ENCODE measurements around the gene LRRC46. TPM values are rescaled to one million over a fixed set of nuclear protein-coding genes. Genes with fewer than 3 reads are reported as not detected.
A peak's percentile ranks its signal among the peaks of the same experiment; 100 is the strongest.

Gene LRRC46
- total RNA-seq, 1 donor from 2014 or later, result 1.1 TPM

DNA sequence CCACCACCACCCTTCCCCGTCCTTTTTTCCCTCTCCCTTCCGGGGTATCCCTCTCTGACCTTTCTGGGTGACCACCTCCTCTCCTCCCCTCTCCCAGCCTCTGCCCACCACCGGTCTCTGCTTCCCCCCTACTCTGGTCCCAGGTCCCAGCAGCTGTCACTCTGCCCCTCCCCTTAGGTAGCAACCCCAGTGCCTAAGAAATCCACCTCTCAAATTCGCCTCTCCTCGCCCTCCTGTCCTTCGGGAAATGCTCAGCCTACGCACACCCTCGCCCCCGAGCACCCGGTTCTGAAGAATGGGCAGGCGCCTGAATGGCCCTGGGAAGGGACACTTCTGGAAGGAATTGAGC is 20.3 kb downstream of the LRRC46 start:
- ATAC-seq, result no peak
- Histone ChIP-seq H3K27me3 (peaks cover 85% of the 10 kb centered on the region), H3K27ac (no peak overlapping the region), H3K36me3 (no peaks in the 10 kb centered on the region), H3K4me3 (no peak overlapping the region), H3K9me3 (no peaks in the 10 kb centered on the region), H3K4me1 (peaks cover 19% of the 10 kb centered on the region)
- TF ChIP-seq, protein P1, sequence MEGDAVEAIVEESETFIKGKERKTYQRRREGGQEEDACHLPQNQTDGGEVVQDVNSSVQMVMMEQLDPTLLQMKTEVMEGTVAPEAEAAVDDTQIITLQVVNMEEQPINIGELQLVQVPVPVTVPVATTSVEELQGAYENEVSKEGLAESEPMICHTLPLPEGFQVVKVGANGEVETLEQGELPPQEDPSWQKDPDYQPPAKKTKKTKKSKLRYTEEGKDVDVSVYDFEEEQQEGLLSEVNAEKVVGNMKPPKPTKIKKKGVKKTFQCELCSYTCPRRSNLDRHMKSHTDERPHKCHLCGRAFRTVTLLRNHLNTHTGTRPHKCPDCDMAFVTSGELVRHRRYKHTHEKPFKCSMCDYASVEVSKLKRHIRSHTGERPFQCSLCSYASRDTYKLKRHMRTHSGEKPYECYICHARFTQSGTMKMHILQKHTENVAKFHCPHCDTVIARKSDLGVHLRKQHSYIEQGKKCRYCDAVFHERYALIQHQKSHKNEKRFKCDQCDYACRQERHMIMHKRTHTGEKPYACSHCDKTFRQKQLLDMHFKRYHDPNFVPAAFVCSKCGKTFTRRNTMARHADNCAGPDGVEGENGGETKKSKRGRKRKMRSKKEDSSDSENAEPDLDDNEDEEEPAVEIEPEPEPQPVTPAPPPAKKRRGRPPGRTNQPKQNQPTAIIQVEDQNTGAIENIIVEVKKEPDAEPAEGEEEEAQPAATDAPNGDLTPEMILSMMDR (IDR thresholded peaks at IDR 0.05), result no peak
- intact Hi-C loops (cut with DNase I), result no loop called here
- no peak for DNase-seq

DNA sequence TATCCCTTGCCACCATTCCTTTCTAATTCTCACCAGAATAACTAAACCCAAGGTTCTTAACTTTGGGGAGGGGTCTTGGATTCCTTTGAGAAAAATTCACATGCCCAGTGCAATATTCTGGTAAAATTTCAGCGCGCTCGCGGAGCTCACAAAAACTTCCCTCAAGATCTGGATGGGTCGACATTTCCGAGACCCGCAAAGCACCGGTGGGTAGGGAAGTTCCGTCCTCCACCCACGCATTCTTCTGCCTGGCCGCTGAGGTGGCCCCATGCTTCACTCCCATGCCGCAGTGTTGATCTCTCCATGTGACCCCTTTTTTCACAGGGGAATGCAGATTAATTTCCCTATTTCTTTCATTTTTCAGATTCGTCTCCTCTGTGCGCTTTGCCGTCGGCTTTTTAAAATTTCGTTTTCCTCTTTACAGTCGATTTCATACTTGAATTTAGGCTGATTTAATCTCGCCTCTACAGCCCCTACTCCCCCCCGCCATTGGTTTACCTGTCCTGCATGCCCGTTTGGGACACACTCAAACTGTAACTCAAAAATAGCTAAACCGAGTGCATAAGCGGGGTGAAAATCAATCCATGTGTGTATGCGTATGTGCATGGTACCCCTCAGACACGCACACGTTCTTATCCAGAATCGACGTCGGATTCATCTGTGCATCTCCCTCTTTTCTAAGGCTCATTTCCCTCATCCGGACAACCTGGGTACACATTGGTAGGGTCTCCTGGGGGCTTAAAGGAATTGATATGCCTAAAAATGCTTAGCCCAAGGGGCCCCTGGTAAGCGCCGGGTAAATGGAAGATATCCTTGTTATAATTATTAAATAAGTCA is 20.9 kb downstream of the LRRC46 start:
- DNase-seq, result no peak
- Histone ChIP-seq H3K36me3 (no peaks in the 10 kb centered on the region), H3K4me1 (peaks cover 17% of the 10 kb centered on the region), H3K27me3 (peaks cover 79% of the 10 kb centered on the region), H3K27ac (no peak overlapping the region), H3K4me3 (no peak overlapping the region), H3K9me3 (no peaks in the 10 kb centered on the region)
- no peak for ATAC-seq
- TF ChIP-seq, protein P1 (IDR thresholded peaks at IDR 0.05), result no peak
- intact Hi-C loops (cut with DNase I), result no loop called here

DNA sequence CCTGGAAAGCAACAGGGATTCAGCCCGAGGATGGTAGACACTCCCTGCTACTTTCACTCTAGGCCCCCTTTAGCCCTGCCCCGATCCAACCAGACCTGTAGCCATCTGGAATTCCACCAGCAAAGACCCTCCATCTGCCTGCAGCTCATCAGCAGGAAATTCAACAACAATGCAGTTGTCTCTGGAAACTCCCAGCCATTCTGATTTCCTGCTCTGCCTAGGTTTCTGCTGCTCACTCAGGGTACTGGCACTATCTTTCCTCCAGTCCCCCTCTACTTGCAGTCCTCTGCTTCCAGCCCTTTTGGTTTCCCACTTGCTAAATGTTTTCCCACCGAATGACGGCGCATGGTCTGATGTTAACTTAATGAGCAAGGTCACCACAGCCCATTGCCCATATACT is 22.1 kb downstream of the LRRC46 start:
- intact Hi-C loops (cut with DNase I), result no loop called here
- Histone ChIP-seq H3K4me3 (no peak overlapping the region), H3K9me3 (no peaks in the 10 kb centered on the region), H3K4me1 (peaks cover 12% of the 10 kb centered on the region), H3K36me3 (no peaks in the 10 kb centered on the region), H3K27me3 (peaks cover 67% of the 10 kb centered on the region), H3K27ac (no peak overlapping the region)
- DNase-seq (no peak), ATAC-seq (no peak)
- TF ChIP-seq, protein P1 (IDR thresholded peaks at IDR 0.05), result no peak

DNA sequence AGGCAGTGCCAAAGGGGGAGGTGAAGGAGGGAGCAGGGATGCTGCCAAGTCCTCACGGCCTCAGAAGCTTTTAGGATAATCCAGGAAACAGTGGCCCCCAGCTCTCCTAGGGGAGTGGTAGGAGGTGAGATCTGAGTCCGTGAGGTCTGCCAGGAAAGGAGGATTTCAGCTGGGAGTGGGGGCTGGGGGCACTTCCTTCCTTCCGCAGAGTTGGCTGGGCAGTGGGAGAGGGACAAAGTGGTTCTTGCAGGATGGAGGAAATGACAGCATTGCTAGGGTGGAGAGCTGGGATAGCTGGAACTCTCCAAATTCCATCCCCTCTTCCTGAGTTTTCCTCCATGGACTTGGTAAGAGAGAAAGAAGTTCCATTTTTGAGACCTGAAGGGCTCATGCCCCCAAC is 24.3 kb downstream of the LRRC46 start:
- ATAC-seq, result peak; percentile 3
- Histone ChIP-seq H3K4me3 (no peak overlapping the region), H3K27me3 (peaks cover 50% of the 10 kb centered on the region), H3K9me3 (no peaks in the 10 kb centered on the region), H3K36me3 (no peaks in the 10 kb centered on the region), H3K27ac (no peak overlapping the region), H3K4me1 (peaks cover 8% of the 10 kb centered on the region)
- DNase-seq, result no peak
- TF ChIP-seq, protein P1 (IDR thresholded peaks at IDR 0.05), result no peak
- intact Hi-C loops (cut with DNase I), result no loop called here

DNA sequence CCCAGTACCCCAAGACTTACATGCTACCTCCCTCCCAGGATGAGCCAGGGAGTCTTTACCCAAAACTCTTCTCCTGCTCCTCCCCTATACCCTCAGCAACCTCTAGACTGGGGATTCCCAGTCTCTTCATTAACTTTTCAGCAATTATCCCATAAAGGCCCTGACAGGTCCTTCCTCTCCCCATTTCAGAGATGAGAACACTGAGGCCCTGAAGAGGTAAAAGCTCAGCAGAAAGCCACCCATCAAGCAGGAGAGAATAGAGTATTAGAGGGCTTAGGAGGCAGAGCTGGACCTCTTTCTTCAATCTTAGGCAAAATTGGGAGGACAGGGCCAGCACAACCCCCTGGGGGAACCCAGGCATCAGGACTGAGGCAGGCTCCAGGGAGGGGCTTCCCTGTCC is 25.4 kb downstream of the LRRC46 start:
- peaks cover 39% of the 10 kb centered on the region for H3K27me3 ChIP-seq
- no peak for ATAC-seq

More for the DNA sequence above, 25.4 kb downstream of the LRRC46 start:
- intact Hi-C loops (cut with DNase I), result no loop called here
- Histone ChIP-seq H3K27ac (no peak overlapping the region), H3K36me3 (no peaks in the 10 kb centered on the region), H3K4me3 (no peak overlapping the region), H3K9me3 (no peaks in the 10 kb centered on the region), H3K4me1 (no peaks in the 10 kb centered on the region)
- TF ChIP-seq, protein P1 (IDR thresholded peaks at IDR 0.05), result no peak
- no peak for DNase-seq
